Measurements from ENCODE around the gene KBTBD4.

KBTBD4 gene

GRCh38 chr11:47586098-47586855 lies 7.5 kb upstream of the KBTBD4 start, which contains the start of gene FAM180B:
Gene FAM180B (plus strand): TSS chr11:47586678. CDS start chr11:47586769, 91 bp downstream.
- TF ChIP-seq, protein P1, sequence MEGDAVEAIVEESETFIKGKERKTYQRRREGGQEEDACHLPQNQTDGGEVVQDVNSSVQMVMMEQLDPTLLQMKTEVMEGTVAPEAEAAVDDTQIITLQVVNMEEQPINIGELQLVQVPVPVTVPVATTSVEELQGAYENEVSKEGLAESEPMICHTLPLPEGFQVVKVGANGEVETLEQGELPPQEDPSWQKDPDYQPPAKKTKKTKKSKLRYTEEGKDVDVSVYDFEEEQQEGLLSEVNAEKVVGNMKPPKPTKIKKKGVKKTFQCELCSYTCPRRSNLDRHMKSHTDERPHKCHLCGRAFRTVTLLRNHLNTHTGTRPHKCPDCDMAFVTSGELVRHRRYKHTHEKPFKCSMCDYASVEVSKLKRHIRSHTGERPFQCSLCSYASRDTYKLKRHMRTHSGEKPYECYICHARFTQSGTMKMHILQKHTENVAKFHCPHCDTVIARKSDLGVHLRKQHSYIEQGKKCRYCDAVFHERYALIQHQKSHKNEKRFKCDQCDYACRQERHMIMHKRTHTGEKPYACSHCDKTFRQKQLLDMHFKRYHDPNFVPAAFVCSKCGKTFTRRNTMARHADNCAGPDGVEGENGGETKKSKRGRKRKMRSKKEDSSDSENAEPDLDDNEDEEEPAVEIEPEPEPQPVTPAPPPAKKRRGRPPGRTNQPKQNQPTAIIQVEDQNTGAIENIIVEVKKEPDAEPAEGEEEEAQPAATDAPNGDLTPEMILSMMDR (IDR thresholded peaks at IDR 0.05; ENCODE audit: low read depth, low read length, missing control alignments) = no peak
- Histone ChIP-seq H3K36me3 (replicated peaks) (peaks cover 36% of the 10 kb centered on the region), H3K4me3 (ENCODE audit: low read depth, low read length) (no peak within 1 kb of the TSS), H3K27me3 (replicated peaks) (no peaks in the 10 kb centered on the region), H3K27ac (no peak within 1 kb of the TSS)
- in situ Hi-C loops (cut with HindIII; ENCODE audit: low pct_ligation_motif_present, low sequenced_read_pairs) = no loop called here
- no peak for DNase-seq

- no peak overlapping the region for H3K4me3 ChIP-seq (ENCODE audit: low read depth, low read length)
- no peak overlapping the region for H3K27ac ChIP-seq
- in situ Hi-C loops (cut with HindIII; ENCODE audit: low pct_ligation_motif_present, low sequenced_read_pairs) = no loop called here
- TF ChIP-seq, protein P1 (IDR thresholded peaks at IDR 0.05; ENCODE audit: low read depth, low read length, missing control alignments) = no peak
- peaks cover 42% of the 10 kb centered on the region for H3K36me3 ChIP-seq (replicated peaks)
- no peak for DNase-seq
- no peaks in the 10 kb centered on the region for H3K27me3 ChIP-seq (replicated peaks)
These were observed 5.1 kb upstream of the KBTBD4 start for GRCh38 chr11:47583844-47584243.

GRCh38 chr11:47577460-47578041 lies 1.2 kb downstream of the KBTBD4 start:
- Histone ChIP-seq H3K27me3 (replicated peaks) (no peaks in the 10 kb centered on the region), H3K27ac (no peak overlapping the region), H3K36me3 (replicated peaks) (peaks cover 39% of the 10 kb centered on the region), H3K4me3 (ENCODE audit: low read depth, low read length) (peak overlapping the region; percentile 95)
- in situ Hi-C loops (cut with HindIII; ENCODE audit: low pct_ligation_motif_present, low sequenced_read_pairs) = no loop called here
- DNase-seq = no peak
- TF ChIP-seq, protein P1 (IDR thresholded peaks at IDR 0.05; ENCODE audit: low read depth, low read length, missing control alignments) = no peak

DNA sequence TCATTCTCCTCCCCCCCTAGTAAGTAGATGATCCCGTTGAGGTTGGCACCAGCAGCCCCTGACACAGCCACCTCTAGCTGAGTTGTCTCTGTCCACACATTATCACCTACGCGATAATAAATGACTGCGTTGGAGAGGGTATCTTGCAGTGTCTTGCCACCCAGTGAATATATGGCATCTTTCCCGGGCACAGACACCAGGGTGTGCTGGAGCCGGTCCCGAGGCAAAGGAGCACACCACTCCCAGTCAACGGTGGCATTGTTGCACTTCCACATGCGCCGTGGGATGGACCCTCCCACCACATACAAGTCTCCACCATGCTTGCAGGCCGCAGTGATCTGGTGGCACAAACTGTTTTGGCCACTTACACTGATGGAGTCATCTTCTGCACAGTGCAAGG lies 5.4 kb downstream of the KBTBD4 start:
- in situ Hi-C loops (cut with HindIII; ENCODE audit: low pct_ligation_motif_present, low sequenced_read_pairs) = no loop called here
- H3K27me3 ChIP-seq (replicated peaks) = no peaks in the 10 kb centered on the region
- peaks cover 33% of the 10 kb centered on the region for H3K36me3 ChIP-seq (replicated peaks)
- no peak for DNase-seq
- TF ChIP-seq, protein P1 (IDR thresholded peaks at IDR 0.05; ENCODE audit: low read depth, low read length, missing control alignments) = no peak
- no peak overlapping the region for H3K27ac ChIP-seq
- H3K4me3 ChIP-seq (ENCODE audit: low read depth, low read length) = no peak overlapping the region

DNA sequence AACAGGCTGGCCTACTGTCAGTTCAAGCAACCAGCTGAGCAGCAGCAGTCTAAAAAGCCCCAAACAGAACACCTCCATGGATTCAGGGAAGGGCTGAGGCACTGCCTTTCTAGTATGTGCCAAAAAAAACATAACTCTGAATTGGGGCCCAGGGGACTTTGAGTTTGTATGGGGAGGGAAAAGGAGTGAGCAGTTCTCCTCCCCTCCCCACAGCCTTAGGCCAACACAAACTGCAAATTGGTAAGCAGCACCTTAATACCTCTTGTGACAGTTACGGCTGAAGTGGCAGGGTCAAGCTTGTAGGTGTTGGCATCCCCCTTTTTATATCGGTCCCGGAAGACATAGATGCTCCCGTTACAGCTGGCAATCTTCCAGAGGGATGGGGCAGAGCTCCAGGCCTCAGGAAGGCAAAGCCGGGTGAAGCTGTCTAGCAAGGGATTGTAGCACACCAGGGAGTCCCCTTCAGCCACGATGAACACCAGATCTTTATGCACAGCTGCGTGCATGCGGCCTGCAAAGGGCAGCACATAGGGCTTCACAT lies 6.0 kb downstream of the KBTBD4 start:
- no peak overlapping the region for H3K4me3 ChIP-seq (ENCODE audit: low read depth, low read length)
- DNase-seq = no peak
- H3K27ac ChIP-seq = no peak overlapping the region
- TF ChIP-seq, protein P1 (IDR thresholded peaks at IDR 0.05; ENCODE audit: low read depth, low read length, missing control alignments) = no peak
- no peaks in the 10 kb centered on the region for H3K27me3 ChIP-seq (replicated peaks)
- H3K36me3 ChIP-seq (replicated peaks) = peaks cover 33% of the 10 kb centered on the region
- in situ Hi-C loops (cut with HindIII; ENCODE audit: low pct_ligation_motif_present, low sequenced_read_pairs) = no loop called here

Data from brain microvascular endothelial cell (primary cell).